Loucy (cell line): Measurements from ENCODE around the gene TSPAN4.

ENCODE experiments used
- H2AFZ ChIP-seq: fragments of 200-600 bp; sonication (generic); 2 replicates; pipeline ENCODE4 v1.6.0; 2016; ENCODE audit warnings: antibody characterized with exemption, mild to moderate bottlenecking, low read length, moderate library complexity
- H3F3A ChIP-seq: fragments of 200-600 bp; 2 replicates; pipeline ENCODE4 v1.6.0; 2016; ENCODE audit warnings: antibody characterized with exemption, low read depth, mild to moderate bottlenecking
- H3K27me3 ChIP-seq: fragments of 200-600 bp; sonication (generic); 2 replicates; pipeline ENCODE4 v1.6.1; 2014; ENCODE audit warnings: low read length, mild to moderate bottlenecking; ENCODE audit not compliant: insufficient read depth, poor library complexity, severe bottlenecking
- H3K36me3 ChIP-seq: fragments of 200-600 bp; sonication (generic); 2 replicates; pipeline ENCODE4 v1.6.1; 2016; ENCODE audit warnings: low read length; ENCODE audit not compliant: insufficient read depth
- H3K4me1 ChIP-seq: fragments of 200-600 bp; sonication (generic); 2 replicates; pipeline ENCODE4 v1.5.1; 2014; ENCODE audit warnings: low read length, mild to moderate bottlenecking; ENCODE audit not compliant: insufficient read depth, poor library complexity, severe bottlenecking
- H3K4me2 ChIP-seq: fragments of 200-600 bp; sonication (generic); 2 replicates; pipeline ENCODE4 v1.6.0; 2014; ENCODE audit warnings: antibody characterized with exemption, low read length, low read depth, mild to moderate bottlenecking; ENCODE audit not compliant: poor library complexity, severe bottlenecking
- H3K4me3 ChIP-seq: fragments of 200-600 bp; sonication (generic); 2 replicates; pipeline ENCODE4 v1.5.1; 2014; ENCODE audit warnings: low read length, mild to moderate bottlenecking, mixed read lengths; ENCODE audit not compliant: poor library complexity, severe bottlenecking
- H3K79me2 ChIP-seq: fragments of 200-600 bp; sonication (generic); 2 replicates; pipeline ENCODE4 v1.6.1; 2014; ENCODE audit warnings: low read length; ENCODE audit not compliant: insufficient read depth
- H3K9ac ChIP-seq: fragments of 200-600 bp; sonication (generic); 2 replicates; pipeline ENCODE4 v1.6.0; 2014; ENCODE audit warnings: mild to moderate bottlenecking, low read depth, low read length, moderate library complexity; ENCODE audit not compliant: poor library complexity, severe bottlenecking
- H3K9me2 ChIP-seq: fragments of 200-600 bp; sonication (generic); replicated peaks from 2 replicates; pipeline ENCODE4 v1.6.1; 2016; ENCODE audit warnings: low read depth, low read length, mixed read lengths
- H3K9me3 ChIP-seq: fragments of 200-600 bp; sonication (generic); 2 replicates; pipeline ENCODE4 v1.6.1; 2014; ENCODE audit warnings: mild to moderate bottlenecking, antibody characterized with exemption, low read length, low read depth; ENCODE audit not compliant: insufficient read depth
- H4K20me1 ChIP-seq: fragments of 200-600 bp; sonication (generic); 2 replicates; pipeline ENCODE4 v1.6.0; 2014; ENCODE audit warnings: antibody characterized with exemption, low read length, mild to moderate bottlenecking; ENCODE audit not compliant: insufficient read depth, poor library complexity, severe bottlenecking
- CTCF ChIP-seq: fragments of 200-600 bp; sonication (generic); conservative IDR thresholded peaks from 2 replicates; pipeline ENCODE4 v1.5.1; 2014; ENCODE audit warnings: mild to moderate bottlenecking, antibody characterized with exemption, low read length
- EZH2phosphoT487 ChIP-seq: fragments of 200-600 bp; IDR thresholded peaks from 2 replicates; pipeline ENCODE4 v1.6.1; 2018; ENCODE audit warnings: antibody characterized with exemption, mild to moderate bottlenecking, moderate library complexity, borderline replicate concordance

The TSPAN4 gene

GRCh38 chr11:854601-855329 lies 12.1 kb downstream of the TSPAN4 start:
- TF ChIP-seq CTCF: no peak
- no peak for TF ChIP-seq EZH2phosphoT487
- no peaks in the 10 kb centered on the region for H3K36me3 ChIP-seq

GRCh38 chr11:855330-855674 lies 12.7 kb downstream of the TSPAN4 start:
- Histone ChIP-seq H3K9ac (no peak overlapping the region), H3K9me3 (no peaks in the 10 kb centered on the region), H3K36me3 (no peaks in the 10 kb centered on the region), H3K9me2 (no peaks in the 10 kb centered on the region), H3K79me2 (no peaks in the 10 kb centered on the region), H3K4me2 (no peak overlapping the region), H3K27me3 (no peaks in the 10 kb centered on the region), H2AFZ (no peak overlapping the region), H4K20me1 (no peaks in the 10 kb centered on the region), H3K4me1 (peaks cover 3% of the 10 kb centered on the region), H3K4me3 (no peak overlapping the region), H3F3A (no peaks in the 10 kb centered on the region)
- TF ChIP-seq CTCF (no peak), EZH2phosphoT487 (no peak)

More at GRCh38 chr11:854601-855329, 12.1 kb downstream of the TSPAN4 start:
- no peaks in the 10 kb centered on the region for H3F3A ChIP-seq
- no peaks in the 10 kb centered on the region for H3K79me2 ChIP-seq
- no peaks in the 10 kb centered on the region for H3K27me3 ChIP-seq
- peaks cover under 1% of the 10 kb centered on the region for H3K4me1 ChIP-seq
- no peaks in the 10 kb centered on the region for H3K9me3 ChIP-seq
- no peaks in the 10 kb centered on the region for H3K9me2 ChIP-seq
- no peak overlapping the region for H3K4me3 ChIP-seq
- H3K4me2 ChIP-seq: no peak overlapping the region
- H4K20me1 ChIP-seq: no peaks in the 10 kb centered on the region
- H2AFZ ChIP-seq: no peak overlapping the region
- no peak overlapping the region for H3K9ac ChIP-seq

GRCh38 chr11:855796-856195 lies 13.1 kb downstream of the TSPAN4 start:
- Histone ChIP-seq H3F3A (no peaks in the 10 kb centered on the region), H4K20me1 (no peaks in the 10 kb centered on the region), H3K4me2 (no peak overlapping the region), H2AFZ (no peak overlapping the region), H3K79me2 (no peaks in the 10 kb centered on the region), H3K36me3 (no peaks in the 10 kb centered on the region), H3K4me1 (peaks cover 3% of the 10 kb centered on the region), H3K4me3 (no peak overlapping the region), H3K27me3 (no peaks in the 10 kb centered on the region), H3K9me2 (no peaks in the 10 kb centered on the region), H3K9ac (no peak overlapping the region), H3K9me3 (no peaks in the 10 kb centered on the region)
- TF ChIP-seq CTCF: no peak
- TF ChIP-seq EZH2phosphoT487: no peak
